GM12878 (cell line): ENCODE data around the gene PRRT1B. TPM values are rescaled to one million over a fixed set of nuclear protein-coding genes. Genes with fewer than 3 reads are reported as not detected.

Source experiments
- ATAC-seq: fragments of 200-7000 bp; cut with Tn5 transposase; 3 replicates; pipeline ENCODE4 v1.9.1; 2020; ENCODE audit warnings: mild to moderate bottlenecking, moderate library complexity
- BruUV-seq: library from RNA; stranded (reverse); fragments of 400-500 nt; replicated peaks from 2 replicates; lab custom pipeline; 2021; lab: Mats Ljungman, UMichigan
- CTCF ChIA-PET: fragments of 300-600 bp; sonication (Branson Sonifier 250); formaldehyde crosslinking; extraction: SDS; loops from one replicate; lab custom pipeline; 2021; ENCODE audit warnings: inconsistent platforms; lab: Yijun Ruan, JAX
- POLR2A ChIA-PET: fragments of 350-600 bp; formaldehyde crosslinking; extraction: SDS; loops from one replicate; lab custom pipeline; 2021; ENCODE audit warnings: inconsistent platforms; lab: Charles Lee
- RAD21 ChIA-PET: fragments of 300-600 bp; sonication (Branson Sonifier 250); formaldehyde crosslinking; loops from one replicate; lab custom pipeline; 2023; ENCODE audit warnings: antibody characterized with exemption; ENCODE audit not compliant: unreplicated experiment; lab: Charles Lee
- SMC1A ChIA-PET: fragments of 300-600 bp; sonication (Branson Sonifier 250); formaldehyde crosslinking; loops from one replicate; lab custom pipeline; 2023; ENCODE audit not compliant: unreplicated experiment, uncharacterized antibody; lab: Charles Lee
- DNase-seq: peaks from one replicate; pipeline ENCODE4 v3.0.0-alpha.2; 2011; ENCODE audit warnings: low read depth, low spot score
- FAIRE-seq: peaks from 3 replicates; lab custom pipeline; 2011; peaks lifted over from hg19 to GRCh38; lab: Jason Lieb, UNC
- H2AFZ ChIP-seq: 2 replicates; pipeline ENCODE4 v1.6.0; 2011; ENCODE audit warnings: low read depth, low read length, control low read depth; ENCODE audit not compliant: control insufficient read depth
- H3K27ac ChIP-seq: 2 replicates; pipeline ENCODE4 v1.5.1; 2011; ENCODE audit warnings: control low read depth; ENCODE audit not compliant: control insufficient read depth, insufficient read depth
- H3K27me3 ChIP-seq, 2 experiments: replicated peaks in 1 of 2; 2 replicates each; pipeline versions ENCODE4 v1.6.0 to v1.6.1; 2011; ENCODE audit warnings: low read length in 1 of 2; ENCODE audit not compliant: control insufficient read depth in 2 of 2, insufficient read depth in 2 of 2
- H3K36me3 ChIP-seq, 2 experiments: 2 replicates each; pipeline ENCODE4 v1.5.1; 2011; ENCODE audit warnings: low read length in 1 of 2; ENCODE audit not compliant: control insufficient read depth in 2 of 2, insufficient read depth in 2 of 2
- H3K4me1 ChIP-seq: 2 replicates; pipeline ENCODE4 v1.6.1; 2011; ENCODE audit warnings: mild to moderate bottlenecking, low read length, moderate library complexity, mixed read lengths; ENCODE audit not compliant: control insufficient read depth, insufficient read depth
- H3K4me2 ChIP-seq: 2 replicates; pipeline ENCODE4 v1.6.0; 2011; ENCODE audit warnings: control low read depth; ENCODE audit not compliant: control insufficient read depth, insufficient read depth
- H3K4me3 ChIP-seq: fragments of 200-600 bp; sonication (generic); 2 replicates; pipeline ENCODE4 v1.5.1; 2016
- H3K79me2 ChIP-seq: 2 replicates; pipeline ENCODE4 v1.6.0; 2011; ENCODE audit warnings: low read length; ENCODE audit not compliant: control insufficient read depth, insufficient read depth
- H3K9ac ChIP-seq: 2 replicates; pipeline ENCODE4 v1.8.0; 2011; ENCODE audit warnings: low read length, control low read depth, mixed read lengths; ENCODE audit not compliant: control insufficient read depth, insufficient read depth
- H3K9me3 ChIP-seq: replicated peaks from 3 replicates; pipeline ENCODE4 v1.5.1; 2011; ENCODE audit warnings: mild to moderate bottlenecking, low read length; ENCODE audit not compliant: control insufficient read depth, insufficient read depth
- H4K20me1 ChIP-seq: 2 replicates; pipeline ENCODE4 v1.6.0; 2011; ENCODE audit not compliant: control insufficient read depth, insufficient read depth
- CHD2 ChIP-seq: IDR thresholded peaks from 2 replicates; pipeline ENCODE4 v1.6.1; 2011; ENCODE audit warnings: low read depth, low read length, improper control_type of control experiment, borderline replicate concordance
- E2F8 ChIP-seq: fragments of 450-650 bp; IDR thresholded peaks from 2 replicates; pipeline ENCODE4 v1.6.1; 2018; ENCODE audit warnings: mild to moderate bottlenecking, low read depth, moderate library complexity; ENCODE audit not compliant: partially characterized antibody
- HDAC6 ChIP-seq: fragments of 200-600 bp; sonication (generic); IDR thresholded peaks from one replicate; pipeline ENCODE4 v1.8.0; 2017; ENCODE audit warnings: antibody characterized with exemption; ENCODE audit not compliant: unreplicated experiment
- MTA3 ChIP-seq: IDR thresholded peaks from 2 replicates; pipeline ENCODE4 v1.6.1; 2012; ENCODE audit warnings: low read length, inconsistent platforms, borderline replicate concordance
- MXI1 ChIP-seq: fragments of 150-350 bp; IDR thresholded peaks from 2 replicates; pipeline ENCODE4 v1.6.1; 2011; ENCODE audit warnings: low read depth, mild to moderate bottlenecking, inconsistent platforms, low read length, improper control_type of control experiment
- NRF1 ChIP-seq: conservative IDR thresholded peaks from 2 replicates; pipeline ENCODE4 v1.6.1; 2011; ENCODE audit warnings: mild to moderate bottlenecking, low read depth, low read length, improper control_type of control experiment
- PKNOX1 ChIP-seq: fragments of 450-650 bp; IDR thresholded peaks from 2 replicates; pipeline ENCODE4 v1.6.1; 2016; ENCODE audit warnings: mild to moderate bottlenecking
- RAD21 ChIP-seq: IDR thresholded peaks from 2 replicates; pipeline ENCODE4 v1.6.1; 2011; ENCODE audit warnings: mild to moderate bottlenecking, low read depth, low read length, moderate library complexity; ENCODE audit not compliant: insufficient read depth
- SPI1 ChIP-seq: IDR thresholded peaks from 2 replicates; pipeline ENCODE4 v1.6.1; 2011; ENCODE audit warnings: low read depth, mild to moderate bottlenecking, low read length, moderate library complexity, borderline replicate concordance; ENCODE audit not compliant: insufficient read depth
- SREBF2 ChIP-seq: IDR thresholded peaks from 2 replicates; pipeline ENCODE4 v1.6.1; 2012; ENCODE audit warnings: mild to moderate bottlenecking, low read length
- STAT3 ChIP-seq: IDR thresholded peaks from 2 replicates; pipeline ENCODE4 v1.6.1; 2011; ENCODE audit warnings: low read depth, low read length, improper control_type of control experiment
- YBX1 ChIP-seq: fragments of 450-650 bp; IDR thresholded peaks from 2 replicates; pipeline ENCODE4 v1.6.1; 2016; ENCODE audit warnings: antibody characterized with exemption
- ZNF592 ChIP-seq: fragments of 450-650 bp; IDR thresholded peaks from 2 replicates; pipeline ENCODE4 v1.6.1; 2017; ENCODE audit warnings: mild to moderate bottlenecking, moderate library complexity
- ZNF622 ChIP-seq: fragments of 450-650 bp; IDR thresholded peaks from 2 replicates; pipeline ENCODE4 v1.6.1; 2017; ENCODE audit warnings: mild to moderate bottlenecking, inconsistent platforms
- WGBS: methylation state at CpG from one replicate; pipeline ENCODE4 v1.1.6; 2016; ENCODE audit warnings: low lambda C conversion rate; ENCODE audit not compliant: insufficient replicate concordance, insufficient coverage; ENCODE audit errors: missing lambda C conversion rate; 5-methylcytosine and 5-hydroxymethylcytosine counted together
- in situ Hi-C: fragments of 300-500 bp; cut with MboI; formaldehyde crosslinking; loops from 9 replicates; pipeline ENCODE4 v1.14.3; 2018; ENCODE audit warnings: mixed read lengths
- intact Hi-C: fragments of 100-400 bp; cut with micrococcal nuclease; formaldehyde crosslinking; loops from one replicate; pipeline ENCODE4 v1.14.2; 2022; ENCODE audit not compliant: unreplicated experiment
- polyA plus RNA-seq, 11 experiments: library from polyadenylated mRNA; depleted of rRNA in 4 of 11; unstranded in 6 of 11; stranded (reverse) in 5 of 11; fragments of >200 nt; fragmentation: Nextera tagmentation in 4 of 11; fragmentation: Illumina TruSeq in 1 of 11; extraction: Ambion mirVana in 4 of 11; extraction: Trizol in 1 of 11; gene quantifications; 1 replicate in 1 of 11; 2 replicates in 10 of 11; pipeline versions ENCODE4 v1.2.1 to v1.2.3, GENCODE V29; 2011 to 2016; ENCODE audit warnings: inconsistent platforms in 2 of 11, missing spikeins in 2 of 11, low read depth in 1 of 11
- total RNA-seq, 4 experiments: library from RNA; depleted of rRNA in 3 of 4; stranded (reverse); fragments of >200 nt in 3 of 4; fragmentation: Illumina TruSeq in 1 of 4; extraction: Trizol in 1 of 4; gene quantifications; 2 replicates each; pipeline versions ENCODE4 v1.2.1 to v1.2.3, GENCODE V29; 2013 to 2021

Gene PRRT1B
- total and polyA plus RNA-seq, 10 of the 15 experiments (the other 5 are each of a cell fraction or from before 2014, with no cell fraction given) = not detected

- no peak overlapping the region for H3K9ac ChIP-seq
- H3K27me3 ChIP-seq = no peaks in the 10 kb centered on the region
- no peak overlapping the region for H3K27ac ChIP-seq
- ChIA-PET RAD21 (no interaction called here), CTCF (no interaction called here), SMC1A (interaction anchor here (1.0 to 1.1 kb wide), 2 partner anchors 11 to 25 kb away, joined by 3 read pairs; no protein-coding TSS in a partner anchor)
- BruUV-seq = no TSS peak
- no peaks in the 10 kb centered on the region for H3K79me2 ChIP-seq
- H4K20me1 ChIP-seq = no peaks in the 10 kb centered on the region
- H3K4me1 ChIP-seq = no peaks in the 10 kb centered on the region
- H3K4me2 ChIP-seq = no peak overlapping the region
- no peaks in the 10 kb centered on the region for H3K9me3 ChIP-seq
- in situ Hi-C loops = loop anchor here (25.0 kb wide), 1 partner anchor 639 kb away; no protein-coding TSS in a partner anchor
- no peak overlapping the region for H2AFZ ChIP-seq
- 91% methylated on average over 17 of the region's 17 CpGs for WGBS
- ATAC-seq = no peak
- TF ChIP-seq YBX1 (no peak), STAT3 (no peak), NRF1 (no peak), MXI1 (no peak), SREBF2 (no peak), PKNOX1 (no peak), E2F8 (no peak), RAD21 (no peak), HDAC6 (no peak), CHD2 (no peak), ZNF622 (no peak), SPI1 (no peak), ZNF592 (no peak), MTA3 (no peak)
- TF ChIP-seq, all 136 proteins: peak for 0
- Histone ChIP-seq H3K36me3 (peaks cover 44 to 52% of the 10 kb centered on the region in 2 experiments), H3K4me3 (no peak overlapping the region)
- intact Hi-C loops = no loop called here
- DNase-seq (no peak), FAIRE-seq (no peak)
- POLR2A ChIA-PET = no interaction called here
Measured at GRCh38 chr9:131598121-131598520, 52.8 kb downstream of the PRRT1B start.
